HG03520 (cell line): ENCODE data around the gene BAIAP2L2.

Source experiments
- ATAC-seq: cut with Tn5 transposase; IDR thresholded peaks from one replicate; pipeline ENCODE4 v1.9.1; 2021; ENCODE audit warnings: mild to moderate bottlenecking, moderate library complexity; ENCODE audit not compliant: unreplicated experiment

Gene BAIAP2L2

DNA sequence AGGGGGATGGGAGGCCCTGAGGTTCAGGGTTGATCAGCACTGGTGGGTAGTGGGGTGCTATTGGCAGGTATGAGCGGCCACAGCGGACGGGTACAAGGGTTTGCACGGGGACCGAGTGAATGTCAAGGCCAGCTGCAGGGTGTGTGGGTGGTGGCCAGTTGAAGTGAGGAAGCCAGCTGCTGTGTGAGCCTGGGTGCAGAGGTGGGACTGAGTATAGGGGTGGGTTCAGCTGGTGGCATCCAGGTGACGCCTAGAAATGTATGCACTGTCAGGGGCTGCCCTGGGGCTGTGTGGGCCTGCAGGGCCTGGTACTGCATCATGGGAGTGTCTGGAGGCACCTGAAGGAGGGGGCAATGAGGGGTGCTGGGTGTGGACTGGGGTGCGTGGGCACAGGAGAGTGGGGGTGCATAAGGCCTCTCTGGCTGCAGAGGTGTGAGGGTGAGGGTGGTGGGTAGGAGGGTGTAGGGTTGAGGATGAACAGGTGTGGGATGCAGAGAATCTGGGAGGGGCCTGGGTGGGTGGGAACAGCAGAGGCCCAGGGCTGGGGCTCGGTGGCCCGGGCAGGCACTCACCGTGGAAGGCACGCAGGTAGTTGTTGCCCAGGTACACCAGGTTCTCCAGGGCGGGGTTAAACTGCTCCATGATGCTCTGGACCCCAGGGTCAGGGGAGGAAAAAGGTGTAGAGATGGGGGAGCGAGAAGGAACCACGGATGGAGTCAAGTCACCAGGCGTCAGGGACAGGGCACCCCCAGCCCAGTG is 1.7 kb downstream of the BAIAP2L2 start:
- ATAC-seq, result no peak

DNA sequence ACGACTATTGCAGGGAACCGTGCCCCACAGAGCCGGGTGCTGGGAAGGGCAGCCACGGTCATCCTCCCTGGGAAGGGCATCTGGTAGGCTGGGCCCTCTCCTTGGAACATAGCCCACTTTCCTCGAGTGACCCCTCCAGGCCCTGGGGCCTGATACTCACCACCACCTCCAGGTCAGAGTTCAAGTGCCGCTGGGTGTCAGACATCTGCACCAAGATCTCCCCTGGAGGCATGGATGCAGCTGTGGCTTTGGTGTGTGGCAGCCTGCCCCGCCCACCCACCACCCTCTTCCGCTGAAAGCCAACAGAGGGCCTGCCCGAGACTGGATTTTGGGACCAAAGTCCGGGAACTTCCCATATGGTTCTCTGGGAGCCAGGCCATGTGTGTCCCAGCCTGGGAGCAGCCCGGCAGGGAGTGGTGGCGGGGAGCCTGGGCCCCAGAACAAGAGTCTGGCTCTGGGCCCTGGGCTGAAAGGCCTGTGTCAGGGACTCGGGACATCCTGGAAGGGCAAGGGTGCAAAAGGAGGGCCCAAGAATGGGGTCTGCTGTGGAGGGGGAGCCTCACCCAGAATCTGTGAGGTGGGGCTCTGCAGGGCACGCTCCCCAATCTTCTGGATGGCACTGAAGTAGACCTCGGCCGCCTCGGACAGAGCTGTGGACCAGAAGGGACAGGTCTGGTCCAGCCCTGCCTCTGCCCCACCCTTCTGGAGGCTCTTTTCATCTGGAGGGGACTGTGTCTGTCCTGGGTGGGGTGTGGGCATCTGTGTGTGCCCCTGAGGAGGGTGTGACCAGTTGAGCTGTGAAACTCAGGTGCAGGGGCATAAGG is 2.6 kb downstream of the BAIAP2L2 start:
- no peak for ATAC-seq

DNA sequence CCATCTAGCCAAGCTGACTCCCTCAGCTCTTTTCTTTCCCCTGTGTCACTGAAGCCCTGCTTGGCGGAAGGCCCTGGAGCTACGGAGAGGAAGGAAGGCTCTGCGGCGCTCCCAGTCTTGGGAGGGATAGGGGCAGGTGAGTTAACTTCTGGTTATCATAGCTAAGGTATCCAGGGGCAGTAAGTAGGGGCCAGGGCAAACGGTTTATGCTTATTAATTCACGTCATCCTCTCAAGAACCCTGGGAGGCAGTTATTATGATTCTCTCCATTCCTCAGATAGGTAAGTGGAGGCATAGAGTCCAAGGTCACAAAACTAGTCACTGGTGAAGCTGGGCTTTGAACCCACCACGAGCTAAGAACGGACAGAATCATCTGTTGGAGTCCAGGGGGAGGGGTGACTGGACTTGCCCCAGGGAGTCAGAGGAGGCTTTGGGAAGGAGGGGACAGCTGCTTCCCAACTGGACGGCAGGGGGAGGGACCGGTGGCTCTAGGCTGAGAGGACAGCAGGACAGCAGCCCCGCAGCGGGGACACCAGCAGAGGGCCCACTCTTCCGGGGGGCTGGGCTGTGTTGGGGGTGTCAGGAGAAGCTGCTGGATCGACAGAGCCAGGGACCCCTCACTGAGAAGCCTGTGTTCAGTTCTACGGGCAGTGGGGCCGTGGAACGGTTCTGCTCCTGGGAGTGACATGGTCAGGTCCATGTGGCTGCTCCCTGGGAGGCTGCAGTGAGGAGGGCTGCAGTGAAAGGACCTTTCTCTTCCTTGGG is 3.5 kb downstream of the BAIAP2L2 start:
- ATAC-seq, result no peak

DNA sequence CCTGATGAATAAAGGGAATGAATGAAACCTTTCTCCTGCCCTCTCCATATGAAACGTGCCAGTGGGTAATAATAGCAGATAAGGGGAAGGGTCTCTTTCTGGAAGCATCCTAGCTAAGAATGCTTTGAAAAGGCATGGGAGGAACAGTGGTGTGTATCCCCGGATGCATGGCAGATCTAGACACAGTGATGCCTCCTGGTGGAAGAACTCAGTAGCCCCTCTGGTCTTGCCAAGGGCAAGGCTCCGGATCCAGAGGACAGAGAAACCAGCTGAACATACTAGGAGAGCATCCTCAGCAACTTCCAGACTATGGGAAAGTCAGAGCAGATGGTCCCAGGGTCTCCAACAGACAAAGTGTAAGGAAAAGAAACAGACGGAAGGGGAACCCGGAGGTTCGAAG is 6.4 kb downstream of the BAIAP2L2 start:
- ATAC-seq, result no peak

DNA sequence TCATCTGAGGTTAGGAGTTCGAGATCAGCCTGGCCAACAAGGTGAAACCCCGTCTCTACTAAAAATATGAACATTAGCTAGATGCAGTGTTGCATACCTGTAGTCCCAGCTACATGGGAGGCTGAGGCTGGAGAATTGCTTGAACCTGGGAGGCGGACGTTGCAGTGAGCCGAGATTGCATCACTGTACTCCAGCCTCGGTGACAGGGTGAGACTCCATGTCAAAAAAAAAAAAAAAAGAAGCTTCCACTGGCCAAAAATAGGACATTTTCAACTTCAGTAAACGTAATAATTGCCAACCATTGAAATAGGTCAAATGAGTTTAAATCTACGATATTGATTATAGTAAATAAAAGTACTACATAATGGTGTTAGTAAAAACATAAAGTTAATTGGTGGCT is 6.8 kb downstream of the BAIAP2L2 start:
- no peak for ATAC-seq

DNA sequence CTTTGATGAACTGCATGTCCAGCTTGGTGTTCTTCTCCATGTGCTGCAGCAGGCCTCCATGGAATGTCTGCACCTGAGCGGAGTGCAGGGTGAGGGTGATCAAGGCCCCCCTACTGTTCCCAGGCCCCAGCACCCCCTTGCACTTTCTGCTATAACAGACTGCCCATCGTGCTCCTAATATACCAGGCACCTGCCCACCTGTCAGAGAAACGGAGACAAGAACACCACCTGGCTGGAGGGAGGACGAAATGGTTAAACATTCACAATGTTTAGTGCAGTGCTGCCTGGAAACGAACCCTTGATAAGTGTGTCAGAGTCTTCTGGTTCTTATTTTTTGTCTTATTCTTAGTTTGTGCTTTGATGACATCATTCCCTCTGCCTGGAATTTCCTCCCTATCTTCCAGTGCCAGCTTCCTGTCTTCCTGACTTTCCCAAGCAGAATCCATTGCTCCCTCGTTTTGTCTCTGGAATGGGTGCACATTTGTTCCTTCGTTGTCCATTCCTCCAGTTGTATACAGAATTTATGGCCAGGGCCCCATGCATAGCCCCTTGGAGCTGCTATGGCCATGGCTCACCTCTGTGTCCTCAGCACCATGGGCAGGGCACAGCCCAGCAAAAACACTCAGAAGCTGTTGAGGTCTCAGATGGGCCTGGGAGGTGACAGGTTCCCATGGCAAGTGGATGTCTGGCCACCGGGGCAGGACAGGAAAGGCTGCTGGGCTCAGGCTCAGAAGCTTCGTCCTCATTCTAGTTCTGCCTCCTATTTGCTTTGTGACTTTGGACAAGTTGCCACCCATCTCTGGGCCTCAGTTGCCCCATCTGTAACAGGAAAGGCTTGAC is 11.9 kb downstream of the BAIAP2L2 start:
- ATAC-seq, result no peak

DNA sequence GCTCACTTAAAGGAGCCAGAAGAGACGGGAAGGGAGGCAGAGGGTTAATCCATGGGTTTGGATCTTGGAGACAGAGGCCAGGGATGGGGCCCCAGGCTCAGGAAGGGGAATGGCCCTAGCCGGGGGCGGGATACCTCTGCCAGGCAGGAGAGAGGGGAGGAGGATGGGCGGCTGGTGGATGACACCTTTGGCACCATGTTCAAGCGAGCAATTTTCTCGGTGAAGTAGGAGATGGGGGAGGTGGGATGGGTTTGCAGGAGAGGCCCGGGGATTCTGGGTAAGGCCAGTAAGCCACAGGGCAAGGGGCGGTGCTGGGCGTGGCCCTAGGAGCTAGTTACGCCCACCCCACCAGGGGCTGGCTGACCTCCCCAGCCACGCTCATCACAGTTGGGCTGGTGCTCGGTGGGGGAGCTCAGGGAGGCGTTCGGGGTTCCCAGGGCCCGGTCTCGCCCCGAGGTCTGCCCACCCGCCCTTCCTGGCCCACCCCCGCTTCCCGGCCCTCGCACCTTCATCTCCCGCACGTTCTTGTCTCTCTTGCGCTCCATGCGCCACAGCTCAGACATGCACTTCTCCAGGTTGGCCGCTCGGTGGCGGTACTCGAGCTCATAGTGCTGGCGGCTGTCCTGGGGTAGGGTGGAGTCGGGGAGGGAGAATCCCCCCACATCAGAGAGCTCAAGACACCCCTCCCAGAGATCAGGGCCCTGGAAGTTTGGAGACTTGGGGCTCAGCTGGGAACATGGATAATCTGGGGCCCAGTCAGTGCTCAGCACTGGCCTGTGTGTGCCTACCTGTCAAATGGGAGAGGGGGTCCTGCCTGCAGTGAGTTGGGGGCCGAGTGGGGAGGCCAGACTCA is 12.7 kb downstream of the BAIAP2L2 start:
- no peak for ATAC-seq

DNA sequence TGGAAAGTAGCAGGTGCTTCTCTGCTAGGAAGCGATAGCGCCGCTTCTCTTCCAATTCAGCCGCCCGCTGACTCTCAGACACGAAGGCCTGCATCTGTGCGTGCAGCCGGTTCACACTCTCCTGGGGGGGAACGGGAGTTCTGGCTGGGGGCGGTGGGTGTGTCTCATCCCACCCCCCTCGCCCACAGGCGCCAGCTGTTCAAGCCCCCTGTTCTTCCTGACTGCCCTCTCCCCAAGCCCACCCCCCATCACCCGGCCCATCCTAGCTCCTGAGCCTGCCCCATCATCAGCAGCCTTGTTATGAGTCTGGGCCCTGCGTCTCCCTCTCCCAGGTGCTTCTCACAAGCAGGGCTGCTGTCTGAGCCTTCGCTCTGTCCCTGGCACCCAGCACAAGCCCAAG is 13.4 kb downstream of the BAIAP2L2 start:
- ATAC-seq, result no peak

DNA sequence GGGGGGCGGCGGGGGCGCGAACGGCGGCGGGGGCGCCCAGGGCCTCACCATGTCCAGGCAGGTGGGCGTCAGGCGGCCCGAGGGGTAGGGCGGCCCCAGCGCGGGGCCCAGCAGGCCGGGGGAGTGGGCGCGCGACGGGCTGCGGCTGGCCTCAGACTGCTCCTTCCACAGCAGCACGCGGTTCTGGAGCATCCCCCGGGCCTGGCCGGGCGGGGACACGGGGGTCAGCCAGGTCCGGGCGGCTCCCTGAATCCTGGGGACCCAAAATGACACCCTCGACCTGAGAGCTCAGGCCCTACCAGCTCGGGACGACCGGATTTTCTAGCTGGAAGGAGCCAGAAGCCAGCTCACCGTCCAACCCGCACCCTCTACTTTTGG is 21.0 kb downstream of the BAIAP2L2 start:
- no peak for ATAC-seq

DNA sequence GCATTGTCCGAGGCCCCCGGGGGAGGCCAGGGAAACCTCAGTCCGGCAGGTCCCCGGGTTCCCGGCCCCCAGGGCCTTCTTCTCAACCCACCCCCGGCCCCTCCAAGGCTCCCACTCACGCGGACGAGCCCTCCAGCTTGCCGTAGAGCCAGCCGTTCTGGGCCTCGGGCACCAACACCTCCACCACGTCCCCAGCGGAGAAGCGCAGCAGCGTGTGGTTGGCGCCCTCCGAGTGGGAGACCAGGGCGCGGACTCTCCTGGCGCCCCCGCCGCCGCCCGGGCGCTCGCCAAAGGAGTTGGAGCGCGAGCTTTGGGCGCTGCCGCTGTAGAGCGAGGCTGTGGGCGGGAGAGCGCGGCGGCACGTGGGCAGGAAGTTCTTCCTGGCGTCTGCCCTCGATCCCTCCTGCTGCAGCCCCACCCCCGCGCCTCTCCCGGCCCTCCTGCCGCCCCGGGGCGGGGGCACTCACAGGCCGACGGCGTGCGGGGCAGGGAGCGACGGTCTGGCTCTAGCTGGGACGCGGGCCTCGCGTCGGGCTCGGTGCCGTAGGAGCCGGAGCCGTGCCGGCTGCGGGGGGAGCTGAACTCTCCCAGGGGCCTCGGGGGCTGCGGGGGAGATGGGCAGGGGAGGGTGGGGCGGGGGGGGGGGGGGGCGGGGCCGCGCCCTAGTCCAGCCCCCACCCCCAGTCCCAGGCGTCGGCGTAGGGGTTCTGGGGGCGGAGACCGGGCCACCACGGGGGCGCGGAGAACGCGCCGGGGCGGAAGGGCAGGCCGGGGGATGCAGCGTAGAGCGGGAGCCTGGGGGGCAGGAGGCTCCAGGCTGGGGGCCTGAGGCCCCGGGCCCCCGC is 21.6 kb downstream of the BAIAP2L2 start:
- ATAC-seq, result no peak

DNA sequence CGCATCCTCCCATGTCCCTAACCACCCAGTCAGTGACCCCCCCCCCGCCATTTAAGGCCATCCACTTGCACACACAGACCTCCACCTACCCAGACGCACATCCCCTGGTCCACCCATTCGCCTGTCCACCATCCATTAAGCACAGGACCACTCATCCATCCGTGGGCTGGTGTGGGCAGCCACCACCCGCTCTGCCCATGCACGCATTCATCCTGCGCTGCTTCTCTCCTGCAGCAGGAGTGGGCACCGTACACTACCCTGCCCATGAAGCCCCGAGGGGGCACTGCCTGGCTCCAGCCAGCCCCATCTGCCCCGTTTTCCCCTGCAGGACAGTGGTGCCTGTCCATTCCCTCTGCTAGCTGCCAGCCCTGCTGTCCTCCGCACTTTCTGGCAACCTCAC is 22.6 kb downstream of the BAIAP2L2 start:
- ATAC-seq, result no peak

DNA sequence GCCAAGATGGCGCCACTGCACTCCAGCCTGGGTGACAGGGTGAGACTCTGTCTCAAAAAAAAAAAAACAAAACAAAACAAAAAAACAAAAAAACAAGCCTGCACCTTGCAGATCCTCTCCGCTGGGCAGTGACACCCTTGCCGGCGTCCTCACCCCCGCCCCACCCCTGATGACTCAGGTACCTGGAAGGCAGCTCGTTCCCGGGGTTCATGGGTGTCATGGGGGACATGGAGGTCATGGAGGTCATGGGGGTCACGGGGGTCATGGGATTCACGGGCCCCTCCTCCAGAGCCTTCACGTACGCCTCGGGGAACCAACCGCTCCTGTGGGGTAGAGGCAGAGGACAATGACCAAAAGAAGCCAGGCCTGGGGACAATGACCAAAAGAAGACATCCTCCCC is 23.5 kb downstream of the BAIAP2L2 start:
- ATAC-seq, result no peak

DNA sequence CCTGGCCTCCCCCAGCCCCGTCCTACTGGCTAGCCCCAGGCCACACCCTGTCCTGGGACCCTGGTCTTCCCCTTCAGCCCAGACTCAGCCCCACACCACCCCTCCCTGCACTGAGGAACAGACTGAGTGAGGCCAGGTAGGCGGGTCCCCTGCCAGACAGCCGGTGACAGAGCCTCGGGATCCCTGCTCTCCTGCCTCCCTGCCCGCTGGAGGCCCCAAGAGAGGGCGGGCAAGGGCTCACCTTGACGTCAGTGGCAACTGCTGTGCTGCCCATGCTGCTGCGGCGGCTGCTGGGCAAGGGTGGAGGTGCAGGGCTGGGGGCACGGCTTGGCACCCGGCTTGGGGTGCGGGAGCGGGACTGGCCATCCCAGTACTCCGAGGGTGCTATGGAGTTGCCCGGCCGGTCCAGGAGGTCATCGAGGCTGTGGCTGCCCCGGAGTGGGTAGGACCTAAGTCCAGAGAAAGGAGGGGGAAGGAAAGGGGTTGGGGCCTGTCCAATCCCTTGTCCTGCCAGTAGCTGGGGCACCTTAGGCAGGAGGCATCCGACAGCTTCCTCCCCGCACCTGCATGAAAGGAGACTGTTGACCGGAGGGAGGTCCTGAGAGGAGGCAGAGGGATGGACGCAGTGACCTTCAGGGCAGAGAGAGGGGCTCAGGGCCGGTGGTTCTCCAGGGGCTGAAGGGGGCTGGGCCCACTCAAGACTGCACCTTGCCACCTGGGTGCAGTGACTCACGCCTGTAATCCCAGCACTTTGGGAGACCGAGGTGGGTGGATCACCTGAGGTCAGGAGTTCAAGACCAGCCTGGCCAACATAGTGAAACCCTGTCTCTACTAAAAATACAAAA is 24.3 kb downstream of the BAIAP2L2 start:
- ATAC-seq, result no peak

DNA sequence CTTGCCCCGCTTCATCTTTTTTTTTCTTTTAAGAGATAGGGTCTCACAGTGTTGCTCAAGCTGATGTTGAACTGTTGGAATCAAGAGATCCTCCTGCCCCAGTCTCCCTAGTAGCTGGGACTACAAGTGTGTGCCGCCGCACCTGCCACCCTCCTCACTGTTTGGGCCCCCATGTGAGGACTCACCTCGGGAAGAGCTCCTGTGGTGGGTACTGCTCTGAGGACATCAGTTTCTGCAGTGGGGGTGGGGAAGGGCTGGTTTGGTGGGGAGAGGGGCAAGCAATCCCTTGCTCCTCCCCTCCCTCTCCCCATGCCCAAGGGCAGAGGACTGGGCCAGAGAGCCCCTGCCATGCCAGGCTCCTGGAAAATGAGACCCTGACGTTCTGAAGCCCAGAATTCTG is 25.0 kb downstream of the BAIAP2L2 start:
- no peak for ATAC-seq

DNA sequence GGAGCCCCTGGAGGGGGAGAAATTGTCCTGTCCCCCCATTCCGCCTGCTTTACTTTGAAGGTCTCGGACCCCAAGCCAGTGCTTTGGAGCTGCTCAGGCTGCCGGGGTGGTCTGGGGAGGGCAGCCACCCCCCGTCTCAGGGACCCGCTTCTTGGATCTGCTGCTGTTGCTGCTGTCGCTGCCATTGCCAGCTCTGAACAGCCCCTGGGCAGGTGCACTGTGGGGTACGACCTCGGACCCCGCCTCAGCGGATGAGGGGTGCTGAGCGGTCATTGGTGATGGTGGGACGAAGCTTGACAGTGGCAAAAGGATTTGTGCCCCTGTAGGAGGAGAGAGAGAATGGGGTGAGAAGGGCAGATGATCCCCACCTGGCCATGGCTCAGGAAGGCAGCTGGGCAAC is 25.4 kb downstream of the BAIAP2L2 start:
- ATAC-seq, result no peak

DNA sequence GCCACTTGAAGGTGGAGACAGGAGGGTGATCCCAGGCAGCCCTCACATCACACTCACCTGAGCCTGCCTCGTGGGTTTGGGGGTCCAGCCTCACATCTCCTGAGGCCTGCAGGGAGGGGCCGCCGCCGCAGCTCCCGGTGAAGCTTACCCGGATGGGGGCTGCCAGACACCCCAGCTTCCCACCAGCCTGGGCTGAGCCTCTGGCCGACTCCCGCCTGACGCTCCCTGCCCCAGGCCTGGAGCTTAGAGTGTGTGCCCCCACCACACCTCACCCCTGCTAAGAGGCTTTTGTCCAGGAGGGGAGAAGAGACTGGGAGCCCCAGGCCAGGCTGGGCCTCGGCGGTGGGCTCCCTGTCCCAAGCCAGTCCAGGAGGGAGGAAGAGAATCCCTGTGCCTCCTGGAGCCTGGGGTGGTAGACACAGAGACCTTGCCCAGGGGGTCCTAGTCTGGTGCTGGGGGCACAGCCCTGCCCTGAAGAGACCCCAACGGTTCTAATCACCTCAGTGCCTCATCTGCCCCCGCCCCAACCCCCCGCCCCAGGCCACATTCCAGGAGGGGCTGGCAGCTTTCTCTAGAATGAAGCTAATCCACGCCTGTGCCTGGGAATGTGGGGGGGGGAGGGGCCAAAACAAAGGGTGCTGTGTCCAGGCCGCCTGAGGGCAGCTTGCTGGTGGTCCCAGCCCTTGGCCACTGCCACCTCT is 26.4 kb downstream of the BAIAP2L2 start, which contains the start of gene SLC16A8:
Gene SLC16A8 (minus strand): TSS at position 254 of the 701 bp plus-strand sequence. CDS start 1,311 bp downstream, outside the sequence.
- ATAC-seq, result no peak

DNA sequence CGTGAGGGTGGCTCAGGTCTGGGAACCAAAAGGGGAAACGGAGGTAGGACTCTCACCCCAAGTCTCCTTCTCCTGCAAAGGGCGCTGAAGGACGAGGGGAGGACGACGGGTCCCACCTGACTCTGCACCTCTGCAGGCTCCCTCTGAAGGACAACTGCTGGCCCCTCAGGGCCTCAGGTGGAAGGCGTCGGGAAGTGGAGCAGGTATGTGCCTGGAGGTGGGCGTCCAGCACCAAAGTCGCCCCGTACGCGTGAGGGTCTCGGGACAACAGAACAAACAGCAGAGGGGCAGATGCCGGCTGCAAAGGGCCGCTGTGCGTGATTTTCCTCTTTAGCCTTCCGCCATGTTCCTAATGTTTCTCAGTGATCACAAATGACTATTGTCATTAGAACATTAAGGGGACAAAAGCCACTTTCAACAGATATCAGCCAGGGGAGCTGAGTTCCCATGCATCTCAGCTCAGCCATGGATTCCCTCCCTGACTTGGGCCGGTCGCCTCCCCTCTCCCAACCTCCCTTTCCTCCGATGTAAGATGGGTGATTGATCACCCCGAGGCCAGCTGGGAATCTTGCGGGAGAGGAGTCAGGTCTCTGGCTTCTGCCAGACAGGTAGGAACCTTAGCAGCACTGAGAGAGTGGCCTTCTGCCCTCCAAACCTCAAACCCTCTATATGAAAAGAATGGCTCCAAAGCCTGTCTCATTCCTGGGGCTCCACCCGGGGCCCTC is 27.3 kb downstream of the BAIAP2L2 start:
- no peak for ATAC-seq
